ENCODE results near the gene SPINK9.

DNA sequence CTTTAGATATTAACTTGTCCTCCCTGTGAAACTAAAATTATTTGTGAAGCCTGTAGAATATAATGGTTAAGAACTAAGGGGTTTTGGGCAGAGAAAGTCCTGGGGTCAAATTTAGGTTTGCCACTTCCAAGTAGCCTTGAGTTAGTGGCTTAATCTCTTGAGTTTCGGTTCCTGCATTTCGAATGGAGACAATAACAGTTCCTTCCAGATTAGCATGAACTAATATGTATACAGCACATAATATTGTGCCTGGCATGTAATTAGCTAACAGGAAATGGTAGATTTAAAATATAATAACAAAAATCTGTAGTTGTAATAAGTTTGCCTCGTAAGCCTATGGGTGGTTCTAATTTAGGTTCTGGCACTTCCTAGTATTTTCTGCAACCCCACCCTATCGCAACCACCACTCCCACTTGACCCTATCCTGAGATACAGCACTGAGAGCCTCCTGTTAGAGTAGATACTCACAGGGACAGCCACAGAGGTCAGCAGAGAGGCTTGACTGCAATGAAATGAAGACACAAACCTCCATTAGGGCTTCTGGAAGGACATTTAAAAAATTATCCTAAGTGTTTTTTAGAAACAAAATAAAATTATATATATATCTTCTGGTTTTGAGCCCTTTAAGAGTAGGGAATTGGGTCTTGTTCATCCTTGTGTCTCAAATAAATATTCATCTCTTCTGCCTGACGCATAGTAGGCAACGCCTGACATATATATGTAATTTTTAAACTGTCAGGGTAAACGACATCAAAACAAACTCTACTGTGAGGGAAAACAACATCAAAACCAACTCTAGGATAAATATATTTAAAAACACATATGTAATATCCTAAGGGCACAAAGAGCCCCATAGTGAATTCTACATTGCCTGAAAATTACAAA lies 8.5 kb downstream of the SPINK9 start:
- TF ChIP-seq, protein P1, sequence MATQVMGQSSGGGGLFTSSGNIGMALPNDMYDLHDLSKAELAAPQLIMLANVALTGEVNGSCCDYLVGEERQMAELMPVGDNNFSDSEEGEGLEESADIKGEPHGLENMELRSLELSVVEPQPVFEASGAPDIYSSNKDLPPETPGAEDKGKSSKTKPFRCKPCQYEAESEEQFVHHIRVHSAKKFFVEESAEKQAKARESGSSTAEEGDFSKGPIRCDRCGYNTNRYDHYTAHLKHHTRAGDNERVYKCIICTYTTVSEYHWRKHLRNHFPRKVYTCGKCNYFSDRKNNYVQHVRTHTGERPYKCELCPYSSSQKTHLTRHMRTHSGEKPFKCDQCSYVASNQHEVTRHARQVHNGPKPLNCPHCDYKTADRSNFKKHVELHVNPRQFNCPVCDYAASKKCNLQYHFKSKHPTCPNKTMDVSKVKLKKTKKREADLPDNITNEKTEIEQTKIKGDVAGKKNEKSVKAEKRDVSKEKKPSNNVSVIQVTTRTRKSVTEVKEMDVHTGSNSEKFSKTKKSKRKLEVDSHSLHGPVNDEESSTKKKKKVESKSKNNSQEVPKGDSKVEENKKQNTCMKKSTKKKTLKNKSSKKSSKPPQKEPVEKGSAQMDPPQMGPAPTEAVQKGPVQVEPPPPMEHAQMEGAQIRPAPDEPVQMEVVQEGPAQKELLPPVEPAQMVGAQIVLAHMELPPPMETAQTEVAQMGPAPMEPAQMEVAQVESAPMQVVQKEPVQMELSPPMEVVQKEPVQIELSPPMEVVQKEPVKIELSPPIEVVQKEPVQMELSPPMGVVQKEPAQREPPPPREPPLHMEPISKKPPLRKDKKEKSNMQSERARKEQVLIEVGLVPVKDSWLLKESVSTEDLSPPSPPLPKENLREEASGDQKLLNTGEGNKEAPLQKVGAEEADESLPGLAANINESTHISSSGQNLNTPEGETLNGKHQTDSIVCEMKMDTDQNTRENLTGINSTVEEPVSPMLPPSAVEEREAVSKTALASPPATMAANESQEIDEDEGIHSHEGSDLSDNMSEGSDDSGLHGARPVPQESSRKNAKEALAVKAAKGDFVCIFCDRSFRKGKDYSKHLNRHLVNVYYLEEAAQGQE (IDR thresholded peaks at IDR 0.05; ENCODE audit: unreplicated experiment) = no peak
- no peak for TF ChIP-seq POLR2AphosphoS5 (IDR thresholded peaks at IDR 0.05; ENCODE audit: low read depth)
- TF ChIP-seq, protein P2, sequence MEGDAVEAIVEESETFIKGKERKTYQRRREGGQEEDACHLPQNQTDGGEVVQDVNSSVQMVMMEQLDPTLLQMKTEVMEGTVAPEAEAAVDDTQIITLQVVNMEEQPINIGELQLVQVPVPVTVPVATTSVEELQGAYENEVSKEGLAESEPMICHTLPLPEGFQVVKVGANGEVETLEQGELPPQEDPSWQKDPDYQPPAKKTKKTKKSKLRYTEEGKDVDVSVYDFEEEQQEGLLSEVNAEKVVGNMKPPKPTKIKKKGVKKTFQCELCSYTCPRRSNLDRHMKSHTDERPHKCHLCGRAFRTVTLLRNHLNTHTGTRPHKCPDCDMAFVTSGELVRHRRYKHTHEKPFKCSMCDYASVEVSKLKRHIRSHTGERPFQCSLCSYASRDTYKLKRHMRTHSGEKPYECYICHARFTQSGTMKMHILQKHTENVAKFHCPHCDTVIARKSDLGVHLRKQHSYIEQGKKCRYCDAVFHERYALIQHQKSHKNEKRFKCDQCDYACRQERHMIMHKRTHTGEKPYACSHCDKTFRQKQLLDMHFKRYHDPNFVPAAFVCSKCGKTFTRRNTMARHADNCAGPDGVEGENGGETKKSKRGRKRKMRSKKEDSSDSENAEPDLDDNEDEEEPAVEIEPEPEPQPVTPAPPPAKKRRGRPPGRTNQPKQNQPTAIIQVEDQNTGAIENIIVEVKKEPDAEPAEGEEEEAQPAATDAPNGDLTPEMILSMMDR (conservative IDR thresholded peaks at IDR 0.05; ENCODE audit: low read depth in 2 of 2) = no peak

All from GM23338 (cell line).